Peyer's patch (tissue), 4 donors: ENCODE data around the gene FNDC11. TPM values are rescaled to one million over a fixed set of nuclear protein-coding genes. Genes with fewer than 3 reads are reported as not detected.
A peak's percentile ranks its signal among the peaks of the same experiment; 100 is the strongest.

ENCODE experiments used
- DNase-seq, 3 donors: peaks; one replicate each; pipeline ENCODE4 v3.0.0-alpha.2; 2017 to 2019
- H3K27ac ChIP-seq, 4 donors: fragments of 200-600 bp; sonication (generic); one replicate each; pipeline ENCODE4 v1.5.1; 2016 to 2019
- H3K27me3 ChIP-seq, 2 donors: fragments of 200-600 bp; sonication (generic); one replicate each; pipeline ENCODE4 v1.5.1; 2019
- H3K36me3 ChIP-seq, 3 donors: fragments of 200-600 bp; sonication (generic); one replicate each; pipeline ENCODE4 v1.5.1; 2016 to 2019
- H3K4me1 ChIP-seq, 4 donors: fragments of 200-600 bp; sonication (generic); one replicate each; pipeline ENCODE4 v1.5.1; 2016 to 2019
- H3K4me3 ChIP-seq, 4 donors: fragments of 200-600 bp; sonication (generic); 1 replicate in 3 of 4; 2 replicates in 1 of 4; pipeline ENCODE4 v1.5.1; 2016 to 2019; ENCODE audit warnings: mild to moderate bottlenecking in 1 of 4
- H3K9me3 ChIP-seq, 4 donors: fragments of 200-600 bp; sonication (generic); one replicate each; pipeline ENCODE4 v1.5.1; 2016 to 2019; ENCODE audit warnings: mild to moderate bottlenecking in 1 of 4
- CTCF ChIP-seq, 6 experiments: fragments of 450-650 bp in 4 of 6; fragments of 200-600 bp in 2 of 6; sonication (generic) in 1 of 6; IDR thresholded peaks; one replicate each; pipeline ENCODE4 v1.5.1; 2017 to 2019; ENCODE audit warnings: antibody characterized with exemption in 6 of 6, mild to moderate bottlenecking in 3 of 6, moderate library complexity in 1 of 6
- POLR2A ChIP-seq, 2 donors: fragments of 450-650 bp; IDR thresholded peaks; one replicate each; pipeline ENCODE4 v1.5.1; 2017; ENCODE audit warnings: antibody characterized with exemption in 2 of 2, mild to moderate bottlenecking in 2 of 2, moderate library complexity in 2 of 2
- total RNA-seq, 4 donors: library from RNA; depleted of rRNA; stranded (reverse); fragments of >200 nt; gene quantifications; one replicate each; pipeline ENCODE4 v1.1.0, GENCODE V29; 2016

The FNDC11 gene
- total RNA-seq, 4 donors from 2014 or later, result 0.67 TPM; not detected in 3

- peak overlapping the region in 3 of 4 donors; percentile 39 to 66 (median 57) for H3K4me3 ChIP-seq
- no peaks in the 10 kb centered on the region for H3K27me3 ChIP-seq
- DNase-seq, result peak in 1 of 3 donors; percentile 61
Measured at GRCh38 chr20:63536241-63536977, 17.6 kb upstream of the FNDC11 start.

DNA sequence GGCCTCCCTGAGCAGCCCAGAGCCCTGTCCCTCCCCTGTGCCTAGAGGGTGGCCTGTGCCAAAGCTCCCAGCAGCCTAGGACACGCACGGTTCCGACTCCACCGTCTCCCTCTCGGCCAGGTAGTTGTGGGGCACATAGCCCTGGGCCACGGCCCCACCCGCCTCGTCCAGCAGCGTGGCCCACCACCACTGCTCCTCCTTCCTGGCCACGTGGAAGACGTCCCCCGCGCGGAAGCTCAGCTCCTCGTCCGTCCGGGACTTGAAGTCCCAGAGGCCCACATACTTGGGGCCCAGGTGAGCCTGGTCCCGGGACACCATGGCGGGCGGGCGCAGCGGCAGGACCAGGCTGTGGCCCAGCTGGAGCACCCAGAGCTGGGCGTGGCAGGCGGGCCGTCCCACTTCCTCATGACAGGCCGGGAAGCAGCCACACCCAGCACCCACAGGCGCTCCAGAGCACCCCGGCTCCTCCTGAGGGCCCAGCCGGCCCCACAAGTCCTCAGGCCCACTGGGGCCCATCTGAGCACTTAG is 16.9 kb upstream of the FNDC11 start, which contains the start of gene PTK6:
PTK6 (minus strand) TSS at position 380 of the 528 bp plus-strand sequence; CDS start at position 318, 62 bp downstream.
- peak within 1 kb of the TSS; percentile 73 to 98 (median 94) for H3K27ac ChIP-seq
- H3K36me3 ChIP-seq, result no peaks in the 10 kb centered on the region
- TF ChIP-seq POLR2A (IDR thresholded peaks at IDR 0.05) (peak; percentile 55 to 67), CTCF (IDR thresholded peaks at IDR 0.05) (no peak)
- no peaks in the 10 kb centered on the region for H3K9me3 ChIP-seq
- peaks cover 4 to 29% (median 17%) of the 10 kb centered on the region in 4 donors for H3K4me1 ChIP-seq
- H3K4me3 ChIP-seq, result peak within 1 kb of the TSS; percentile 39 to 66 (median 52)
- DNase-seq, result peak; percentile 47 to 91 (median 90)
- H3K27me3 ChIP-seq, result no peaks in the 10 kb centered on the region

More at GRCh38 chr20:63536241-63536977, 17.6 kb upstream of the FNDC11 start:
- no peaks in the 10 kb centered on the region for H3K9me3 ChIP-seq
- peak in 1 of 2 donors; percentile 24 for TF ChIP-seq POLR2A (IDR thresholded peaks at IDR 0.05)
- TF ChIP-seq CTCF (IDR thresholded peaks at IDR 0.05), result no peak
- H3K4me1 ChIP-seq, result peaks cover 4 to 34% (median 16%) of the 10 kb centered on the region in 4 donors
- H3K36me3 ChIP-seq, result no peaks in the 10 kb centered on the region
- H3K27ac ChIP-seq, result peak overlapping the region in 3 of 4 donors; percentile 92 to 98 (median 96)

GRCh38 chr20:63537525-63538203 is 16.3 kb upstream of the FNDC11 start:
- H3K4me3 ChIP-seq, result peak overlapping the region; percentile 39 to 66 (median 52)
- TF ChIP-seq CTCF (IDR thresholded peaks at IDR 0.05), result peak; percentile 97 to 99 (median 98)
- peak; percentile 94 to 95 for TF ChIP-seq POLR2A (IDR thresholded peaks at IDR 0.05)

GRCh38 chr20:63538204-63539091 is 15.5 kb upstream of the FNDC11 start:
- Histone ChIP-seq H3K4me1 (peaks cover 4 to 28% (median 19%) of the 10 kb centered on the region in 4 donors), H3K9me3 (no peaks in the 10 kb centered on the region), H3K27ac (peak overlapping the region; percentile 73 to 98 (median 94)), H3K4me3 (peak overlapping the region; percentile 39 to 66 (median 52)), H3K27me3 (no peaks in the 10 kb centered on the region), H3K36me3 (no peaks in the 10 kb centered on the region)
- peak in 2 of 3 donors; percentile 82 to 85 for DNase-seq
- TF ChIP-seq CTCF (IDR thresholded peaks at IDR 0.05) (peak in 2 of 6 experiments; percentile 10 to 23), POLR2A (IDR thresholded peaks at IDR 0.05) (no peak)

More at GRCh38 chr20:63537525-63538203, 16.3 kb upstream of the FNDC11 start:
- Histone ChIP-seq H3K9me3 (no peaks in the 10 kb centered on the region), H3K36me3 (no peaks in the 10 kb centered on the region), H3K27me3 (no peaks in the 10 kb centered on the region), H3K4me1 (peaks cover 4 to 29% (median 19%) of the 10 kb centered on the region in 4 donors), H3K27ac (peak overlapping the region; percentile 73 to 98 (median 94))
- peak; percentile 87 to 96 (median 96) for DNase-seq

GRCh38 chr20:63539092-63539430 is 14.9 kb upstream of the FNDC11 start:
- H3K4me3 ChIP-seq, result no peak overlapping the region
- peak overlapping the region in 1 of 4 donors; percentile 98 for H3K27ac ChIP-seq
- H3K9me3 ChIP-seq, result no peaks in the 10 kb centered on the region
- no peak for TF ChIP-seq CTCF (IDR thresholded peaks at IDR 0.05)
- TF ChIP-seq POLR2A (IDR thresholded peaks at IDR 0.05), result no peak
- H3K4me1 ChIP-seq, result peaks cover 4 to 28% (median 17%) of the 10 kb centered on the region in 4 donors
- no peaks in the 10 kb centered on the region for H3K36me3 ChIP-seq
- no peak for DNase-seq
- H3K27me3 ChIP-seq, result no peaks in the 10 kb centered on the region
